ENCODE measurements around the gene TCF7L1.

DNA sequence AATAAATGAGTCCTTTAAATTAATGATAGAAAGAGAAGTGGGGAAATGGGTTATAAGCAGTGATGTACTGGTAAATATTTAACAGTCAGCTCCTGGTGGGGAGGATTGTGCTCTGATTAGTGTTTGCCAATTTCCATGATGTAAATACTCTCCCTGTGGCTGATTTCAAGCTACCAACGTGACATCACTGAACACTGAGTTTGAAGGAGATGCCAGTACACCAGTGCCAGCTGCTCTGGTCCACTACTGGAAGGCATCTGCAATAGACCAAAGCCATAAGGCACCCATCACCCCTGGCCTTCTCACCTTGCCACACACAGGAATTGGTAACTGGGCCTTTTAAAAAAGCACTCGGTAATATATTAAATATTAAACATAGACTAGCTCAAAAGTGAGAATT, 116.9 kb downstream of the TCF7L1 start:
- TF ChIP-seq, protein P1, sequence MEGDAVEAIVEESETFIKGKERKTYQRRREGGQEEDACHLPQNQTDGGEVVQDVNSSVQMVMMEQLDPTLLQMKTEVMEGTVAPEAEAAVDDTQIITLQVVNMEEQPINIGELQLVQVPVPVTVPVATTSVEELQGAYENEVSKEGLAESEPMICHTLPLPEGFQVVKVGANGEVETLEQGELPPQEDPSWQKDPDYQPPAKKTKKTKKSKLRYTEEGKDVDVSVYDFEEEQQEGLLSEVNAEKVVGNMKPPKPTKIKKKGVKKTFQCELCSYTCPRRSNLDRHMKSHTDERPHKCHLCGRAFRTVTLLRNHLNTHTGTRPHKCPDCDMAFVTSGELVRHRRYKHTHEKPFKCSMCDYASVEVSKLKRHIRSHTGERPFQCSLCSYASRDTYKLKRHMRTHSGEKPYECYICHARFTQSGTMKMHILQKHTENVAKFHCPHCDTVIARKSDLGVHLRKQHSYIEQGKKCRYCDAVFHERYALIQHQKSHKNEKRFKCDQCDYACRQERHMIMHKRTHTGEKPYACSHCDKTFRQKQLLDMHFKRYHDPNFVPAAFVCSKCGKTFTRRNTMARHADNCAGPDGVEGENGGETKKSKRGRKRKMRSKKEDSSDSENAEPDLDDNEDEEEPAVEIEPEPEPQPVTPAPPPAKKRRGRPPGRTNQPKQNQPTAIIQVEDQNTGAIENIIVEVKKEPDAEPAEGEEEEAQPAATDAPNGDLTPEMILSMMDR (IDR thresholded peaks at IDR 0.05; ENCODE audit: low read length): no peak
- TF ChIP-seq EZH2 (IDR thresholded peaks at IDR 0.05; ENCODE audit: borderline replicate concordance, low read length): no peak

All from OCI-LY1 (cell line).